ENCODE measurements around the gene TSHZ2. TPM values are rescaled to one million over a fixed set of nuclear protein-coding genes. Genes with fewer than 3 reads are reported as not detected.

The TSHZ2 gene
- total and polyA plus RNA-seq, 3 donors from 2014 or later: 13.0 to 41.9 (median 40.4) TPM

DNA sequence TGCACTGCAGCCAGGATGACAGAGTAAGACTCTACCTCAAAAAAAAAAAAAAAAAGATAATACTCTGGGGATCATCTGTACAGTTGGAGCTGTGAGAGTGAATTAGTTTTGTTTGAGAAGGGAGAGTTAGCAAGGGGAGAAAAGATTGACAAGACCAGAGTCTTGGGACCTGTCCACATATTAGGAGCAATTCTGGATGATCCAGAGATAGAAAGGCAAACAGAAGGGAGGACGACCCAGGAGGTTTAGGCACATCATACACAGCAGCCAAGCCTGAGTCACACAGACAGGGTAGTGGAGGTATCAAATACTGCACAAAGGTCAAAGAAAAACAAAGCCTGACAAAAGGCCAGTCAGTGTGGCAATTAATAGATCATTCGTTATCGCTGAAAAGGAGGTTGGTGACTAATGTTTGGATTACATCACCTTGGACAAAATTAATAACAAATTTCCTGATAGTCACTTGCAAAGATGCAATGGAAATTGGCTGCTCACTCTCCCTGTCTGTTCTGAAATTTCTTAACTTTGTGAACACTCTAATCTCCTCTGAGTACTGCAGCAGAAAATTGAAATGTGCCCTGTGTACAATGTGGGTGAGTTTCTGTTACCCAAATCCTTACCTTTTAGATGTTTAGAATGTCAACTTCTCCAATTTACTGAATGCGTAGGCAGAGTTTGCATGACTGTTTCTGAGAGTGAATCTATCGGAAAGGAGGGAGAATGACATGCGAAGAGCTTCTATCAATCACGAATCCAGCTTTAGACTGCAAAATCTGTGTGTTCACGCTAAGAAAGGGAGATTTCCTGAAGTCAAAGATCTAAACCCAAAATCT is 105.4 kb downstream of the TSHZ2 start:
- intact Hi-C loops (cut with DNase I; ENCODE audit: low total_unique reads): no loop called here
- Histone ChIP-seq H3K36me3 (ENCODE audit: low read depth, missing control alignments) (no peaks in the 10 kb centered on the region), H3K9me3 (no peaks in the 10 kb centered on the region), H3K27ac (no peak overlapping the region), H3K4me1 (peaks cover 18% of the 10 kb centered on the region), H3K4me3 (no peak overlapping the region), H3K27me3 (no peaks in the 10 kb centered on the region)
- DNase-seq: no peak
- WGBS, 2 donors: 64 to 68% methylated on average over 8 of the region's 8 CpGs
- TF ChIP-seq POLR2A (IDR thresholded peaks at IDR 0.05): no peak
- TF ChIP-seq, protein P1, sequence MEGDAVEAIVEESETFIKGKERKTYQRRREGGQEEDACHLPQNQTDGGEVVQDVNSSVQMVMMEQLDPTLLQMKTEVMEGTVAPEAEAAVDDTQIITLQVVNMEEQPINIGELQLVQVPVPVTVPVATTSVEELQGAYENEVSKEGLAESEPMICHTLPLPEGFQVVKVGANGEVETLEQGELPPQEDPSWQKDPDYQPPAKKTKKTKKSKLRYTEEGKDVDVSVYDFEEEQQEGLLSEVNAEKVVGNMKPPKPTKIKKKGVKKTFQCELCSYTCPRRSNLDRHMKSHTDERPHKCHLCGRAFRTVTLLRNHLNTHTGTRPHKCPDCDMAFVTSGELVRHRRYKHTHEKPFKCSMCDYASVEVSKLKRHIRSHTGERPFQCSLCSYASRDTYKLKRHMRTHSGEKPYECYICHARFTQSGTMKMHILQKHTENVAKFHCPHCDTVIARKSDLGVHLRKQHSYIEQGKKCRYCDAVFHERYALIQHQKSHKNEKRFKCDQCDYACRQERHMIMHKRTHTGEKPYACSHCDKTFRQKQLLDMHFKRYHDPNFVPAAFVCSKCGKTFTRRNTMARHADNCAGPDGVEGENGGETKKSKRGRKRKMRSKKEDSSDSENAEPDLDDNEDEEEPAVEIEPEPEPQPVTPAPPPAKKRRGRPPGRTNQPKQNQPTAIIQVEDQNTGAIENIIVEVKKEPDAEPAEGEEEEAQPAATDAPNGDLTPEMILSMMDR (IDR thresholded peaks at IDR 0.05): no peak

DNA sequence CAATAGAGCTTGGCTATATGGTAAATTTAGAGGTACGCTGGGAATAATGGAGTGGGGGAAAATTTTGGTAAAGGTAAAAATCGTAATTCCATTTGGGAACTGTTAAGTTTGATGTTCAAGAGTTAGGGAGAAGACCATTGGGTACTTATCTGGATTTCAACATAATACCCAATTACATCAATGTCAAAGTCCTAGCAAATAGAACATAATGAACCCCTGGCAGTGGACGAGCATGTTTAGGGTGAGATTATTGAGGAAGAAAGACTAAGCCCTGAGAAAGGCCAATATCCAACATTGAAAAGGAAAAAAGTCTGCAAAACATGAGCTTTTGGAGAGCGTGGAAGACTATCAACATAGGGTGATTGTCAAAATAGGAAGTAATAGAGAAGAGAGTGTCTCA is 106.6 kb downstream of the TSHZ2 start:
- TF ChIP-seq, protein P1 (IDR thresholded peaks at IDR 0.05): no peak
- no peak for TF ChIP-seq POLR2A (IDR thresholded peaks at IDR 0.05)
- Histone ChIP-seq H3K27ac (peak overlapping the region in 1 of 2 donors; percentile 2), H3K4me1 (peaks cover 21% of the 10 kb centered on the region), H3K4me3 (no peak overlapping the region), H3K36me3 (ENCODE audit: low read depth, missing control alignments) (no peaks in the 10 kb centered on the region), H3K9me3 (no peaks in the 10 kb centered on the region), H3K27me3 (no peaks in the 10 kb centered on the region)
- DNase-seq: no peak
- intact Hi-C loops (cut with DNase I; ENCODE audit: low total_unique reads): no loop called here
- 79 to 86% methylated on average over 4 of the region's 4 CpGs for WGBS, 2 donors

DNA sequence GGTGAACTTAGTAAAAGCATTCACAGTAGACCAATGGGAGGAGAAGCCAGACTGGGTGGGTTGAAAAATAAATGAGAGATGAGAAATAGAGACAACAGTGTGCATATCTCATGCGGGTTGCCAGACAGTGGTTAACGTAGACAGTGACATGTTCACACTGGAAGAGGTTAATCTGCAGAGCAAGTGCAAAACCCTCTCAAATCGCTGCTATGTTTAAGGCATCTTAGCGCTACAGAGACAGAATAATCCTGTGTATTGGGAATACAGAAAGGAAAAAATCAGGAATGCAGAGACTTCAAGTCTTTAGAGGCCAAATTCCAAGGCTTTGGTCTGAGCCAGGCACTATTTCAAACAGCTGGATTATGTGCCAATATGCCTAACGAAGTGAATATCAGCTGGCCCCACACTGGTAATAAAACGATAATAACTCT is 107.1 kb downstream of the TSHZ2 start:
- TF ChIP-seq, protein P1 (IDR thresholded peaks at IDR 0.05): no peak
- TF ChIP-seq POLR2A (IDR thresholded peaks at IDR 0.05): no peak
- DNase-seq: no peak
- H3K27ac ChIP-seq: peak overlapping the region in 1 of 2 donors; percentile 2
- H3K4me3 ChIP-seq: no peak overlapping the region
- intact Hi-C loops (cut with DNase I; ENCODE audit: low total_unique reads): no loop called here
- H3K36me3 ChIP-seq (ENCODE audit: low read depth, missing control alignments): no peaks in the 10 kb centered on the region
- H3K9me3 ChIP-seq: no peaks in the 10 kb centered on the region
- H3K27me3 ChIP-seq: no peaks in the 10 kb centered on the region
- H3K4me1 ChIP-seq: peaks cover 21% of the 10 kb centered on the region
- WGBS, 2 donors: 41 to 51% methylated on average over 6 of the region's 6 CpGs

DNA sequence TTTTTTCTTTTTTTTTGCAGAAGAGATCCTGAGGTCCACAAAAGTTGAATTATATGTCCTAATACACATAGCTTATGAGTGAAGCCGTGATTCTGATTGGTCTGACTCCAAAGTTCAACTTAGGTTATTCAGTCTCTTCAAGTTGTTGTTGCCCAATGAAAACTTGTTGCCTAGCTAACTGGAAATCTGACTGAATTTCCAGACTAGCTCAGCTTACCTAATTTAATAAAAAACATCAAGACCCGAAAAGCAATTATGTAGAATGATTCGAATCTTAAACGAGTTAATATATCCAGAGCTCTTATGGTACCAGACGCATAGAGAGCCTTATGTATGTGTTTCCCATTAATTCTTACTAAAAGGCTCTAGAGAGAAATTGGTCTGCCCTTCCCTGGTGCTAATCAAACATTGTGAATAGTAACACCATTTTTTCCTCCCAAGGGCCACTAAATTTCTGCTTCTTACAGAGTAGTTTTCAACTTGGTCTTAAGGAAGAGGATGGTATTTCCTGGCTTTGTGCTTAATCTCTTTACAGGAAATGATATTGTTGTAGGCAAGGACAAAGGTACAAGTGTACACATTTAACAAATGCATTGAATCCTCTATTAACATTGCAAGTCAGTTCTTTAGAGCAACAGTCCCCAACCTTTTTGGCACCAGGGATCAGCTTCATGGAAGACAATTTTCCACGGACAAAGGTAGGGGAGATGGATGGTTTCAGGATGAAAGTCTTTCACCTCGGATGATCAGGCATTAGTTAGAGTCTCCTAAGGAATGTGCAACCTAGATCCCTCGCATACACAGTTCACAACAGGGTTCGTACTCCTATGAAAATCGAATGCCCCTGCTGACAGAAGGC is 107.9 kb downstream of the TSHZ2 start:
- Histone ChIP-seq H3K36me3 (ENCODE audit: low read depth, missing control alignments) (no peaks in the 10 kb centered on the region), H3K4me3 (no peak overlapping the region), H3K9me3 (no peaks in the 10 kb centered on the region), H3K27ac (peak overlapping the region in 1 of 2 donors; percentile 70), H3K4me1 (peaks cover 20% of the 10 kb centered on the region), H3K27me3 (no peaks in the 10 kb centered on the region)
- intact Hi-C loops (cut with DNase I; ENCODE audit: low total_unique reads): no loop called here
- TF ChIP-seq, protein P1 (IDR thresholded peaks at IDR 0.05): no peak
- no peak for TF ChIP-seq POLR2A (IDR thresholded peaks at IDR 0.05)
- no peak for DNase-seq
- WGBS, 2 donors: 82 to 86% methylated on average over 10 of the region's 10 CpGs

All from testis (tissue), 3 donors.